Ishikawa (cell line): ENCODE results near the gene MNX1.

Experiments used
- CEBPB ChIP-seq: IDR thresholded peaks from 2 replicates; pipeline ENCODE4 v1.6.1; 2012
- CREB1 ChIP-seq: IDR thresholded peaks from 2 replicates; pipeline ENCODE4 v1.6.1; 2012; ENCODE audit warnings: low read depth
- EP300 ChIP-seq: IDR thresholded peaks from 2 replicates; pipeline ENCODE4 v1.6.1; 2012; ENCODE audit warnings: borderline replicate concordance
- FOXM1 ChIP-seq: IDR thresholded peaks from 2 replicates; pipeline ENCODE4 v1.6.1; 2012; ENCODE audit warnings: low read depth, borderline replicate concordance
- MAX ChIP-seq: IDR thresholded peaks from 2 replicates; pipeline ENCODE4 v1.6.1; 2012
- NFIC ChIP-seq: IDR thresholded peaks from 2 replicates; pipeline ENCODE4 v1.6.1; 2012
- RAD21 ChIP-seq: IDR thresholded peaks from 2 replicates; pipeline ENCODE4 v1.6.1; 2012; ENCODE audit warnings: low read depth
- REST ChIP-seq: IDR thresholded peaks from 2 replicates; pipeline ENCODE4 v1.6.1; 2012; ENCODE audit warnings: low read depth, mild to moderate bottlenecking
- TAF1 ChIP-seq: IDR thresholded peaks from 2 replicates; pipeline ENCODE4 v1.6.1; 2012; ENCODE audit warnings: low read depth, mild to moderate bottlenecking
- TCF12 ChIP-seq: IDR thresholded peaks from 2 replicates; pipeline ENCODE4 v1.6.1; 2012; ENCODE audit warnings: low read depth
- YY1 ChIP-seq: IDR thresholded peaks from 2 replicates; pipeline ENCODE4 v1.6.1; 2012; ENCODE audit warnings: low read depth
- ZBTB7A ChIP-seq: IDR thresholded peaks from 2 replicates; pipeline ENCODE4 v1.6.1; 2012; ENCODE audit warnings: low read depth
- TF ChIP-seq, protein P1 (sequence below): IDR thresholded peaks from 2 replicates; pipeline ENCODE4 v1.6.1; 2012

- no peak for TF ChIP-seq REST
- TF ChIP-seq MAX: no peak
- no peak for TF ChIP-seq CREB1
- TF ChIP-seq ZBTB7A: no peak
- no peak for TF ChIP-seq CEBPB
- no peak for TF ChIP-seq NFIC
- TF ChIP-seq, protein P1, sequence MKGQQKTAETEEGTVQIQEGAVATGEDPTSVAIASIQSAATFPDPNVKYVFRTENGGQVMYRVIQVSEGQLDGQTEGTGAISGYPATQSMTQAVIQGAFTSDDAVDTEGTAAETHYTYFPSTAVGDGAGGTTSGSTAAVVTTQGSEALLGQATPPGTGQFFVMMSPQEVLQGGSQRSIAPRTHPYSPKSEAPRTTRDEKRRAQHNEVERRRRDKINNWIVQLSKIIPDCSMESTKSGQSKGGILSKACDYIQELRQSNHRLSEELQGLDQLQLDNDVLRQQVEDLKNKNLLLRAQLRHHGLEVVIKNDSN: no peak
- TF ChIP-seq FOXM1: no peak
- no peak for TF ChIP-seq RAD21
- TF ChIP-seq TAF1: no peak
- no peak for TF ChIP-seq YY1
- no peak for TF ChIP-seq TCF12
- no peak for TF ChIP-seq EP300
Observed at GRCh38 chr7:157016352-157017041, 6.0 kb upstream of the MNX1 start.
